GM21423 (cell line): ENCODE measurements around the gene COL12A1.

Experiments
- ATAC-seq: cut with Tn5 transposase; IDR thresholded peaks from one replicate; pipeline ENCODE4 v1.9.1; 2021; ENCODE audit warnings: mild to moderate bottlenecking, moderate library complexity; ENCODE audit not compliant: unreplicated experiment

The COL12A1 gene

DNA sequence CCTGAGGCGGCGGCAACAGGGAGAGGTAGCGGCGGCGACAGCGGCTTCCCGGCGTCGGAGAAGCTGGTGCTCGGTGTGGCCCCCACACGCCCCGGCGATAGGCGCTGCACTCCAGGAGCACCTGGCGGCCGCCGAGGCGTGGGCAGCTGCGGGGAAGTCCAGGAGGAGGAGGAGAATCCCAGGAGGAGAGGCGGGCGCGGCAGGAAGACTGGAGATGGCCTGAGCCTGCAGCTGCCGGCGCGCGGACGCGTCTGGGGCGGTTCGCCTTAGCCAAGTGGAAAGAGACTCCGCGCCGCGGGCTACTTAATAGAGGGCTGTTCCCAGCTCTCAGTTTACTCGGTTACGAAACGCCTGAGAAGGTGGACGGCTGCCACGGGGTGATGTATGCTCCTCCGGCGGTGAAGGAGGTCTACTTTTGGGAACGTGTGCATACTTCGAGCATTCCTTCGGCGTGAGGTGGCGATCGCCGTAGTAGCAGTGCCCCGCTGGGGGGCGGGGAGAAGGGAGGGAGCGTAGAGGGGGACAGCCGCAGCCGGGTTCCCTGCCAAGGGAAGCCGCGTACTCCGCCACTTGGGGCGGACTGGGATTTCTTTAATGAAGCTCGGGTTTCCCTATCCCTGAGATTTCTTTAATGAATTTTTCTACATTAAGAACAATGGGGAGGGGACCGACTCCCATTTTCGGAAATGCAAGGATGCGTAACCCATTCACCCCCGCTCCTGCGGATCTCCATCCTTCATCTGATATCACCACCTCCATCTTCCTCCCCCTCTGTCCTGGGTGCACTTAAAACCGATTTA is at the start of gene COL12A1:
COL12A1 (minus strand) TSS at position 278 of the 800 bp plus-strand sequence. CDS start 3,261 bp downstream, outside the sequence.
- no peak for ATAC-seq

DNA sequence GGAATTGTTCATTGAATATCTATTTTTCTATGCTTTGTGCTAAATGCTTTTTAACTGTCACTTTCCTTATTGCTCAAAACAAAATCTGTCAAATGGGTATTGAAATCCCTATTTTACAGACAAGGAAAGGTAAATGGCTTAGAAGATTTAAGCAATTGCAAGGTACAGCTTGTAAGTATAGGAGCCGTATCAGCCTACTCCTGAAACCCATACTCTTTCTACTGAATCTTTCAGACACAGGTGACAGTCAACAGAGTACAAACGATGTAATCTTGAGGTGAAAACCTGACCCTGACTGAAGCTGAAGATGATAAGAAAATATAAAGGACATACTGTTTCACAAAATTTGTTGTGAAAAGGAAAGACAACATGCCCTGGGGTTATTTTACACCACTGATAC is 44.7 kb upstream of the COL12A1 start:
- no peak for ATAC-seq

DNA sequence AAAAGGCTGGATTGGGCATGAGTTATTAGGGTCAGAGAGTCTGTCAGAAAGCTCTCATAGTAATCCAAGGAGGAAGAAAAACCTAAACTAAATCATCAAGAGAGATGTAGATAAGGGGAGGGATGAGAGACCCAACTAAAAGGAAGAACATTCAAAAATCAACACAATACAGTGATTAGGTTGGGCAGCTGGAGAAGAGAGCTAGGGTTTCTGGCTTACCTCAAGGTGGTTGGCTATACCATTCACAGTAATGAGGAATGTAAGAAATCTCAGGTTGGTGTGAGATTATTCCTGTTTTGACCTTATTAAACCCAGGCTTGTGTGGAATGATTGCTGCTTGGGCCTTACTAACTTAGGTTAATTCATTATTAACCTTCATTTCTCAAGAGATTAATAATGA is 44.0 kb upstream of the COL12A1 start:
- ATAC-seq: no peak

DNA sequence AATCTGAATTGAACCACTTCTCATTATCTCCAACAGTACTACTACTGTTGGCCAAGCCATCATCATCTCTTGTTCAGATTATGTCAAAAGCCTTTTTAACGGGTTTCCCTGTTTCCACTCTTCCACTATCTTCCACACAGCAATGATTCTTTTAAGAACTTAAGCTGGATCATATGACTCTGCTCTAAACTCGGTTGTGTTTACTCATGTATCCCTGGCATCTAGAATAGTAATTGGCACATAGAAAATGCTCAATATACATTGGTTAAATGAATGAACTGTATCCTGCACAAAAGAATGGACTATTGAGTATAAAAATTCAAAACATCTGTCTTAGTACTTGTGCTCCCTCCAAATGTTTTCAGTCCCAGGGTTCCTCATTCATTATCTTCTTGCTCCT is 40.5 kb upstream of the COL12A1 start:
- no peak for ATAC-seq

- peak; percentile 14 for ATAC-seq
Observed at GRCh38 chr6:75244063-75244584, 38.3 kb upstream of the COL12A1 start.

DNA sequence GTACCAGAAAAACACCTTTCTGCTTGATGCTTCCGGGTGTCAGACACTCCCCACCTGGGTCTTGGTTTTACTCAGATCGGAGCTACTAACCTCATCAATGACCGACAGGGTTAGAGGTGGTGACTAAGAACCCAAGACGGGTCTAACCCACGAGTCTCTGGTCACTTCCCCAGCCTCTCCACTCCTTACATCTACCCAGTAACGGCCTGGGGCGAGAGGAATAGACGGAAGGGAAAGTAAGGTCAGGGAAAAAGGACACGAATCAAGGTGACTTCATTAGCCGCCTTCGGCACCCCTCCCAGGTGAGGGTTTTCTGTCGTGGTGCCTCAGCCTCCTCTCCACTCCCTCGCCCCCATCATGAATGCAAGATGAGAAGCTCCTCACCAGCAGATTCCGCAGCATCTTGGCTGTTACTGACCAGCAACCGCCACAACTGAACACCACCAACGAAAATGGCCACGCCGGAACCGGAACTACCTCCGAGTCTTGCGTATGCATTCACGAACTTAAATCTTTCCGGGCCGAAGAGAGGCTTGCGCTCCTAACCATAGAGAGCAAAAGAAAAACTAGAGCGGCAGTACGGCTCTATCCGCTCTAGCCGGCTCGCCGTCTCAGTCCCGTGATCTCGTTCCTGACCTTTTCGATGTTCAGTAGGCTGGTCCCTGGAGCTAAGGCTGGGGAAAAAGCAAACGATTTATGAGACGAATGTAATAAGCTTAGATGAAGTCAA is 37.6 kb upstream of the COL12A1 start, which contains the start of gene COX7A2:
COX7A2 (minus strand) TSS at position 469 of the 730 bp plus-strand sequence; CDS start at position 402, 67 bp downstream.
- ATAC-seq: peak; percentile 95

DNA sequence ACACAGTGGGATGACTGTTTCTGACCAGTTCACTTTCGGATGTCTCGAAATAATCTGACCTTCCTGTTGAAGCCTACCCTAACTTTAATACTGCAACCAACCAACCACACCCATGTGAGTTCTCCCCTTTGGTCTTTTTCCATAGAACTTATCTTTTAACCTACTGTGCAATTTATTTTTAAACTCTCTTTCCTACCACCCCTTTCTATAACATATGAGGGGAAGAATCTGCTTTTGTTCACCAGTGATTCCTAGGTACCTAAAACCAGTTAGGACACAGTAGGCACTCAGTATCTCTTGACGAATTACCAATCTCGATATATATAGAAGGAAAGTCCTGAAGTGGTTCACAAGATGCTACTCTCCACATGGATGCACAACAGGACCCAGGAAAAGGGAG is 30.8 kb upstream of the COL12A1 start:
- no peak for ATAC-seq

GRCh38 chr6:75235271-75235670 is 29.4 kb upstream of the COL12A1 start:
- ATAC-seq: no peak

- no peak for ATAC-seq
Observed at GRCh38 chr6:75234126-75234865, 28.4 kb upstream of the COL12A1 start.

DNA sequence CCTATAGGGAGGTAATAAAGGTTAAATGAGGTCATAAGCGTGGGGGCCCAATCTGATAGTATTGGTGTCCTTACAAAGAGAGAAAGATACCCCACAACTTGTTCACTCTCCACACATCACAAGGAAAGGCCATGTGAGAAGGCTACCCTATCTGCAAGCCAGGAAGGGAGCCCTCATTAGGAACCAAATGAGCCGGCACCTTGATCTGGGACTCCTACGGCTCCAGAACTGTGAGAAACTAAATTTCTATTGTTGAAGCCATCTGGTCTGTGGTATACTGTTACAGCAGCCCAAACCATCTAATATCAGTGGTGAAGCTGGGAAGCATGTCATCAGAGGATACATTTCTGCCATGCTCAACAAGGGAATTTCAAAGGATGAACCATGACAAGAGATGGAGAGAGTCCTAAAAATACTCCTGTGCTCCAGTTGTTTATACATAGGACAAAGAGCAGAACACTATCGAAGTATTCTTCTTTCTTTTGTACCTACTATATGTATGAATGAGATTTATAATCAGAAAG is 27.3 kb upstream of the COL12A1 start:
- ATAC-seq: no peak

GRCh38 chr6:75230484-75231325 is 24.9 kb upstream of the COL12A1 start:
- ATAC-seq: no peak

GRCh38 chr6:75224303-75224926 is 18.6 kb upstream of the COL12A1 start:
- no peak for ATAC-seq

DNA sequence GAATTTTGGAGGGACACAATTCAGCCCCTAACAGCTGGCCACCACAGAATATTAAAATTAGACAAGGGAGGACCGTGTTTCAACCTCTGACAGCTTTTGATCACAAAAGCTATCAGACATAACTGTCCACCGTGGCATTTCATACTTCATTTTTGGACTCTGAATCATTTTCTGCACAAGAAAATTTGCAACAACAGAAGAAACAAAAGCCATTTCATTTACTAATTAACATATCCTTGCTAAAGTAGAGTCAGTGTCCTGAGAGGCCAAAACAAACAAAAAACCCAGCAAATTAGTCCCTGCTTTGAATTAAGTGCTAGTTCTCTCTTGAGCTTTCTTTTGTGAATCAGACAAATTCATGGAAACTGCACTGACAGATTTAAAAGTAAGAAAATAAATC is 17.6 kb upstream of the COL12A1 start:
- ATAC-seq: no peak

- no peak for ATAC-seq
Observed at GRCh38 chr6:75222261-75222660, 16.4 kb upstream of the COL12A1 start.

DNA sequence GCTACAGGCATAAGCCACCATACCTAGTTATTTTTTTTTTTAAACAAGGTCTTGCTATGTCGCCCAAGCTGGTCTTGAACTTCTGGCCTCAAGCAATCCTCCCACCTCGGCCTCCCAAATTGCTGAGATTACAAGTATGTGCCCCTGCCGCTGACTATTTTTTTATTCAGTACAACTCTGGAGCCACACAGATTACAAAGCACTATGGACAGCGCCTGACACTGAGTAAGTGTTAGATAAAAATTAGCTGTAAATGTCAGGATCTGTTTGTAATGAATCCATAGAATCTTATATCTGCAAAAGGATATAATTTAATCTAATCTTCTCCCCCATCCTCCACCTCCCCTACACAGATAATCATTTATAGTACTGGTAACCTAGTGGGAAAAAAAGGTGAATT is 15.3 kb upstream of the COL12A1 start:
- ATAC-seq: no peak

GRCh38 chr6:75220357-75220756 is 14.5 kb upstream of the COL12A1 start:
- no peak for ATAC-seq

- ATAC-seq: no peak
Observed at GRCh38 chr6:75219263-75219662, 13.4 kb upstream of the COL12A1 start.

- ATAC-seq: no peak
Observed at GRCh38 chr6:75217193-75217592, 11.3 kb upstream of the COL12A1 start.

DNA sequence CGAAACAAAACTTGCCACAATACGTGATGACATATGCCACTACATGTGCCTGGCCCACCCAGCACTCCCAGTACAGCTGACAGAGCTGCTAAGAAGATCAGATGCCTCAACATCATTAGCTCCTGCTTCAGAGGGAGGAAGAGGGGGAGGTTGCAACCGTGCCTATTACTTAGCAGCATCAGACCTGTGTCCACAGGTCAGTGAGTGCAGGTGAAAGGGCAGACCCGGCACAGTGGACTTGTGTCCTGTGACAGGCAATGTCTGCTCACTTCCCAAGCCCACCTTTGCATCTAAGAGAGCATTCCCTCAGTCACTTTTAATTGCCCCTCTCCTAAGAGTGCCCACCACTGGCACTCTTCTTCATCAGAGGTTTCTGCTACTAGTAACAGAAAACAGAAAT is 9.4 kb upstream of the COL12A1 start:
- ATAC-seq: no peak

DNA sequence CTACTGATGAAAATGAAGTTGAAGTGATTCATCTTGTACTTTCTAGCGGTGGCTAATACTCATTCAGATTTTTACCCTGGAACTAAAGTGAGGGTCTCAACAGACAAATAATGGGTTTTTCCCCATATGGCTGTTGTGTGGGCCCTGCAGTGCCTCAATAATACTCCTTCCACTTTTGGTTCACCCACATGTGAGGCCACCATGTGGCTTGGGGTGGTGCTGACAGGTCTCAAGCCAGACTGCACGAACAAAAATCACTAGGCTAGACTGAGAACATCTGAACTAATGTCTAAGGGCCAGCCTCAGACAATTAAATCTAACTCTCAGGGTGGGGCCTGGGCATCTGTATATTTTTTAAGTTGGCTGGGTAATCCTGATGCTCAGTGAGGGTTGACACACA is 7.9 kb upstream of the COL12A1 start:
- ATAC-seq: no peak
